Skin of body (tissue), 2 donors: Measurements from ENCODE around the gene PAK1IP1. TPM values are rescaled to one million over a fixed set of nuclear protein-coding genes. Genes with fewer than 3 reads are reported as not detected.
"Not testable (repeated sequence)": the region's sequence is repeated elsewhere in the genome, so short reads cannot be mapped to it uniquely, and the experiment has no call there.

Experiments
- DNase-seq: peaks from one replicate; lab custom pipeline; 2025; lab: John Stamatoyannopoulos, UW
- total RNA-seq: library from RNA; depleted of rRNA; stranded (reverse); fragments of >200 nt; gene quantifications from one replicate; pipeline ENCODE4 v1.2.3, GENCODE V29; 2014

The PAK1IP1 gene, protein sequence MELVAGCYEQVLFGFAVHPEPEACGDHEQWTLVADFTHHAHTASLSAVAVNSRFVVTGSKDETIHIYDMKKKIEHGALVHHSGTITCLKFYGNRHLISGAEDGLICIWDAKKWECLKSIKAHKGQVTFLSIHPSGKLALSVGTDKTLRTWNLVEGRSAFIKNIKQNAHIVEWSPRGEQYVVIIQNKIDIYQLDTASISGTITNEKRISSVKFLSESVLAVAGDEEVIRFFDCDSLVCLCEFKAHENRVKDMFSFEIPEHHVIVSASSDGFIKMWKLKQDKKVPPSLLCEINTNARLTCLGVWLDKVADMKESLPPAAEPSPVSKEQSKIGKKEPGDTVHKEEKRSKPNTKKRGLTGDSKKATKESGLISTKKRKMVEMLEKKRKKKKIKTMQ
- total RNA-seq: 13.2 TPM

DNA sequence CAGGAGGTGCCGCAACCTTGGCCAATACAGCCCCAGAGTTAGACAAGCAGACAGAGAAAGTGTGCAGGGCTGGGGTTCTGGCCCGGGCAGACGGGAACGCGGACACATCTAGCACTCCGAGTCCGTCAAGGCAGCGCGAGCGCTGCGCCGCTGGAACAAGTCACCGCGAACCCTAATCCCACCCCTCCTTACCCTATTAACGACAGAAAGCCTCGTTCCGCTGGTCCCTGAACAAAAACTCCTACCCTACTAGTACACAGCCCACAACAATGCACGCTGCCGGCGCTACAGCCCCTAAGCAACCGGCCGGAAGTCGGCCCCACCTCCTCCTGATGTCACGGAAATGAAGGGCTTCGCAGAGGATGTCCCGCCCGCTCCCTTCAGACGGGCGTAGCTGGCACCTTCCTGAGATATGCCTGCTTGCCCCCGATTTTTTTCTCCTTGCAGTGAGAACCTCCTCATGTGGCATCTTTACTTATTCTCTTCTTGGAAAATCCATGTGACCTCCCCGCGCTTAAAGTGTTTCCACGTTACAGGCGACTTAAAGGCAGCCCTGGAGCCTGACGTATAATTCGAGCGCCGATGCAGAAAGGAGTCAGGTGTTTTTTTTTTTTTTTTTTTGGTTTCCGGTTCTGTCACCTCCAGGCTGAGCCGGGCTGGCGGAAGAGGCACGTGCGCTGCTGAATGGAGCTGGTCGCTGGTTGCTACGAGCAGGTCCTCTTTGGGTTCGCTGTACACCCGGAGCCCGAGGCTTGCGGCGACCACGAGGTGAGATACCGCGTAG is at the start of gene PAK1IP1, which contains the start of gene C6orf52:
Gene PAK1IP1 (plus strand): TSS at position 671 of the 784 bp plus-strand sequence. CDS start 14 bp downstream, at position 685.
Gene C6orf52 (minus strand): TSS at position 315 of the 784 bp plus-strand sequence. CDS start 7,066 bp downstream, outside the sequence.
- peak; percentile 94 for DNase-seq

- DNase-seq: no peak
Measured at GRCh38 chr6:10655508-10656055, 39.2 kb upstream of the PAK1IP1 start.

- no peak for DNase-seq
Measured at GRCh38 chr6:10658910-10659698, 35.7 kb upstream of the PAK1IP1 start.

- no peak for DNase-seq
Measured at GRCh38 chr6:10659699-10660348, 34.9 kb upstream of the PAK1IP1 start.

GRCh38 chr6:10660431-10661191 is 34.2 kb upstream of the PAK1IP1 start:
- DNase-seq: not testable (repeated sequence)

GRCh38 chr6:10662207-10662606 is 32.6 kb upstream of the PAK1IP1 start:
- no peak for DNase-seq

- no peak for DNase-seq
Measured at GRCh38 chr6:10662742-10663141, 32.0 kb upstream of the PAK1IP1 start.

DNA sequence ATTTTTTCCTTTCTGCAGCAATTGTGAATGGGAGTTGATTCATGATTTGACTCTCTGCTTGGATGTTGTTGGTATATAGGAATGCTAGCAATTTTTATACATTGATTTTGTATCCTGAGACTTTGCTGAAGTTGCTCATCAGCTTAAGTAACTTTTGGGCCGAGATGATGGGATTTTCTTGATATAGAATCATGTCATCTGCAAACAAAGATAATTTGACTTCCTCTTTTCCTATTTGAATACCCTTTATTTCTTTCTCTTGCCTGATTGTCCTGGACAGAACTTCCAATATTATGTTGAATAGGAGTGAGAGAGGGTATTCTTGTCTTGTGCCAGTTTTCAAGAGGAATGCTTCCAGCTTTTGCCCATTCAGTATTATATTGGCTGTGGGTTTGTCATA is 29.2 kb upstream of the PAK1IP1 start:
- DNase-seq: not testable (repeated sequence)

DNA sequence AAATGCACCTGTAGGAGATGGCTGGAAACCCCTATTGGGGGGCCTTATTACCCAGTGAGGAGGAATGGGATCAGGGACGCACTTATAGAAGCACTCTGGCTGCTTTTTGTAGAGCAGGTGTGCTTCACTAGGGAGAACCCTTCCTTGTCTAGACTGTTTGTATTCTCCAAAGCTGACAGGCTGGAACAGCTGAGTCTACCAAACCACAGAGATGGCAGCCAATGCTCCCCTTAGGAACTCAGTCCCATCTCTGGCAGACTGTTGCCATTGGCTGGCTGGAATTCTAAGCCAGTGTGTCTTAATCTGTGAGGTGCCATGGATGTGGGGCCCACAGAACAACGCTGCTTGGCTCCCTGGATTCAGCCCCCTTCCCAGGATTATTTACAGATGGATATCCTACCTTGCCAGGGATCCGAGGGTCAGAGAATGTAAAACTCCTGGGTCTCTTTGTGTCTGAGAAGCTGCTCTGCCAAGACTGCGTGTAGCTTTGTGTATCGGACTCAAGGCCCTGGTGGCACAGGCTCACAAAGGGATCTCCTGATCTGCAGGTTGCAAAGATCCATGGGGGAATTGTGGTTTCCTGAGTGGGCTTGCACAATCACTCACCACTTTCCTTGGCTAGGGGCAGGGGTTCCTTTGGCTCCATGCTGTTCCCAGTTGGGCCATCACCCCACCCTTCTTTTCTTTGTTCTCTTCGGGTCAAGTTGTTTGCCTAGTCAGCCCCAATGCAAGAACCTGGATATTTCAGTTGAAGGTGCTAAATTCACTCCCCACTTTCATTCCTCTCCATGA is 26.4 kb upstream of the PAK1IP1 start:
- no peak for DNase-seq

GRCh38 chr6:10676403-10676802 is 18.4 kb upstream of the PAK1IP1 start:
- DNase-seq: no peak

DNA sequence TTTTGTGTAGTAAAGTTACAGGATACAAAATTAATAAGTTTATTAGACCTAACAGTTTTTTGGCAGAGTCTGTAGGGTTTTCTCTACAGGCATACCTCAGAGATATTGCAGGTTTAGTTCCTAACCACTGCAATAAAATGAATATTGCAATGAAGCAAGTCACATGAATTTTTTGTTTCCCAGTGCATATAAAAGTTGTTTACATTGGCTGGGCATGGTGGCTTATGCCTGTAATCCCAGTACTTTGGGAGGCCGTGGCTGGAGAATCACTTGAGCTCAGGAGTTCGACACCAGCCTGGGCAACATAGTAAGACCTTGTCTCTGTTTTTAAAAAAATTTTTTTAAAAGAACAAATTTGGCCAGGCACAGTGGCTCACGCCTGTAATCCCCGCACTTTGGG is 16.3 kb upstream of the PAK1IP1 start:
- no peak for DNase-seq

DNA sequence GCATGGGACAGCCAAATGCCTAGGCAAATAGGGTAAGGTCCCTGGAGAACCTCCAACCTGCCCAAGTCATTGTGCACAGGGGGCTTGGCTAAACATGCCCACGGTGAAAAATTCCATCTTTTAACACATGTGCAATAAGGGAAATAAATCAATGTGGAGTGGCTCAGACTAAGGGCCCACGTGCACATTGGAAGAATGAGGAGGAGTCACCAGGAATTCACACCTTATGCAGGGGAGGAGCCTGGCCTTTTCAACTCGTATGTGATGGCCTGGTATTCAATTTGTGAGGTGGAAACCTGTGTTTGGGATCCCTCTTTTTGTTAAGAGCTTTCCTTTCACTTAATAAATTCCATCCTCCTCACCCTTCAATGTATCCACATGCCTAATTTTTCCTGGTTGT is 13.0 kb upstream of the PAK1IP1 start:
- no peak for DNase-seq

DNA sequence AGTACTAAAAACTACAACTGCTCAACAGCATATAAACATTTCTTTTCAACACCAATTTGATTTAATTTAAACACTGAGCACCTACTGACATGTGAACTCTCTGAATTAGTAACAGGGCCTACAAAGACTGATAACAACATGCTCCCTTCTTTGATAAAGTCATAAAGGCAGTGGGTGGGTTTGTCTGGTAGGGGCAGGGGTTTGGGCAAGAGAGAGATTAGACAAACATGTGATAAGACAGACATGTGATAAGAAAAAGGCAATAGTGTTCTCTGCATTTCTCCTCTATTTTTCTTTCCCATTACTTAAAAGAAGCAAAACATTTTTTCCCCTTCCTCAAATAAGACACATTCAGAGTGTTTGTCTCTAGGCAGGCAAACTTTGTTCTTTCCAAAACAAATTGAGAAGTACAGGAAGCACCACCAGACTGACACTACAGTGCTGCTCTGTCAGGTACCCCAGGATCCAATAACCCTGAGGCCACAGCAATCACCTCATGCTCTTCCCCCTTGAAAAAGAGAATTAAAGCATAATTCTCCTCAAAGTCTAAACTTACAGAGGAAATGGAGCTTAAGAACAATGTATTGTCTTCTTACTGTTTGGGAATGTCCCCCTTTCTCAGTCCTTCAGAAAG is 12.3 kb upstream of the PAK1IP1 start:
- no peak for DNase-seq

DNA sequence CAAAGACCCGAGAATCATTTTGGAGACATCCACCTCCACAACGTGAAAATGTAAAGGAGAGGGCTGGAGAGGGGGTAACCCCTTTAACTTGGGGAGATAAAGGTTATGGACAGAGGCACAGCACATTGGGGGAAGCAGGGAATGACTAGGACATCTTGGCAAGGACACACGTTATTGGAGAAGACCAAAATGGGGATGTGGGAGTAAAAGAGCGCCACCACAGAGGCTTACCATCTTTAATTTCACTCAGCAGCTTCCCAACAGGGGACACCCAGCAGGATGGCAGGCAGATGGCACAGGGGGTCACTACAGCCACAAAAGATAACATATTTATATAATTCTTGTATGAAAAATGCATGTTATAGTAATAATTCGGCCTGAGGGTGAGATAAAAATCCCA is 10.2 kb upstream of the PAK1IP1 start:
- no peak for DNase-seq

GRCh38 chr6:10685092-10685915 is 9.5 kb upstream of the PAK1IP1 start:
- no peak for DNase-seq

DNA sequence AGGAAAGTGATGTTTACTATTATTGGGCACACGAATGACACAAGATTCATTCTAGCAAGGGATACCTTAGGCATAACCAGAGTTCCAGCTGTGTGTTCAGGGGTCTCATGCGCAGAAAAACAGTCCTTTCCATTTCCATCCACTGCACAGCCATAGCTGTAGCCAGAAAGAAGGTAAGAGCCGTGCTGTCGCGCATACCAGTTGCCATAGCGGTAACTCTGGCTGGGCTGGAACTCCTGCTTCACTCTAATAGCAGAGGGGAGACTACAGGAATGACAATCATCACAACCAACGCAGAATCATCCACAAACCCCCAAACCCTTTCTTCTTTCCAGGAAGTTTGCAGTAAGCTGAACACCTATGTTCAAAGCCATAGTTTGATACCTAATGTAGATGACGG is 7.9 kb upstream of the PAK1IP1 start:
- DNase-seq: no peak

GRCh38 chr6:10687582-10687981 is 7.2 kb upstream of the PAK1IP1 start:
- DNase-seq: no peak
